DMS114 treated with DMSO at 0.1 percent for 48 hours (cell line): ENCODE results near the gene GSTA1.
"Not testable (repeated sequence)": the region's sequence is repeated elsewhere in the genome, so short reads cannot be mapped to it uniquely, and the experiment has no call there.

ENCODE experiments used
- DNase-seq: peaks from one replicate; lab custom pipeline; 2025; ENCODE audit not compliant: unreplicated experiment; lab: John Stamatoyannopoulos, UW

GSTA1 gene

GRCh38 chr6:52809777-52810176, 6.2 kb upstream of the GSTA1 start:
- DNase-seq: not testable (repeated sequence)

GRCh38 chr6:52808660-52809059, 5.0 kb upstream of the GSTA1 start:
- DNase-seq: no peak

GRCh38 chr6:52802806-52803205, 810 bp downstream of the GSTA1 start:
- DNase-seq: no peak

GRCh38 chr6:52801188-52801841, 2.3 kb downstream of the GSTA1 start:
- DNase-seq: no peak

- not testable (repeated sequence) for DNase-seq
Observed at GRCh38 chr6:52799272-52799671, 4.3 kb downstream of the GSTA1 start.

- DNase-seq: not testable (repeated sequence)
Observed at GRCh38 chr6:52794366-52794765, 9.2 kb downstream of the GSTA1 start.

GRCh38 chr6:52790861-52791260, 12.8 kb downstream of the GSTA1 start:
- DNase-seq: no peak

- not testable (repeated sequence) for DNase-seq
Observed at GRCh38 chr6:52789658-52790057, 14.0 kb downstream of the GSTA1 start.

GRCh38 chr6:52788478-52788877, 15.1 kb downstream of the GSTA1 start:
- DNase-seq: no peak

GRCh38 chr6:52787917-52788316, 15.7 kb downstream of the GSTA1 start:
- DNase-seq: no peak

- no peak for DNase-seq
Observed at GRCh38 chr6:52786249-52786956, 17.2 kb downstream of the GSTA1 start.

- not testable (repeated sequence) for DNase-seq
Observed at GRCh38 chr6:52782696-52783274, 20.8 kb downstream of the GSTA1 start.

- not testable (repeated sequence) for DNase-seq
Observed at GRCh38 chr6:52782209-52782608, 21.4 kb downstream of the GSTA1 start.

- no peak for DNase-seq
Observed at GRCh38 chr6:52779237-52779636, 24.4 kb downstream of the GSTA1 start.

GRCh38 chr6:52776711-52777351, 26.8 kb downstream of the GSTA1 start:
- DNase-seq: not testable (repeated sequence)

GRCh38 chr6:52769399-52769798, 34.2 kb downstream of the GSTA1 start:
- not testable (repeated sequence) for DNase-seq

- DNase-seq: not testable (repeated sequence)
Observed at GRCh38 chr6:52767658-52768057, 36.0 kb downstream of the GSTA1 start.

- DNase-seq: not testable (repeated sequence)
Observed at GRCh38 chr6:52763322-52763916, 40.2 kb downstream of the GSTA1 start, which contains the start of gene GSTA2. Gene GSTA2, minus strand, starts transcription at chr6:52763475. Its CDS starts 5,528 bp downstream, at chr6:52757947.

- not testable (repeated sequence) for DNase-seq
Observed at GRCh38 chr6:52761673-52762491, 41.7 kb downstream of the GSTA1 start.

GRCh38 chr6:52760105-52760765, 43.4 kb downstream of the GSTA1 start:
- no peak for DNase-seq
